Thoracic aorta (tissue), 2 donors: Measurements from ENCODE around the gene TET3. TPM values are rescaled to one million over a fixed set of nuclear protein-coding genes. Genes with fewer than 3 reads are reported as not detected.

Experiments
- ATAC-seq: fragments of 150-250 bp; one replicate; pipeline ENCODE4 v1.8.0; 2017; ENCODE audit warnings: low read depth; ENCODE audit not compliant: insufficient number of reproducible peaks, low FRiP score
- DNase-seq: peaks from one replicate; pipeline ENCODE4 v3.0.0-alpha.2; 2020; ENCODE audit warnings: low spot score
- H3K27ac ChIP-seq, 2 donors: fragments of 200-600 bp; sonication (generic); 1 replicate in 1 of 2; 2 replicates in 1 of 2; pipeline ENCODE4 v1.5.1; 2016; ENCODE audit warnings: mild to moderate bottlenecking in 2 of 2, moderate library complexity in 2 of 2
- H3K27me3 ChIP-seq: fragments of 200-600 bp; sonication (generic); replicated peaks from 2 replicates; pipeline ENCODE4 v1.6.0; 2016; ENCODE audit warnings: mild to moderate bottlenecking; ENCODE audit not compliant: insufficient read depth
- H3K36me3 ChIP-seq: fragments of 200-600 bp; sonication (generic); one replicate; pipeline ENCODE4 v1.5.1; 2016
- H3K4me1 ChIP-seq, 2 donors: fragments of 200-600 bp; sonication (generic); 1 replicate in 1 of 2; 2 replicates in 1 of 2; pipeline versions ENCODE4 v1.5.1 to v1.6.0; 2016; ENCODE audit warnings: low read depth in 2 of 2, mild to moderate bottlenecking in 1 of 2; ENCODE audit not compliant: control insufficient read depth in 1 of 2
- H3K4me3 ChIP-seq: fragments of 200-600 bp; sonication (generic); 2 replicates; pipeline ENCODE4 v1.5.1; 2016; ENCODE audit warnings: mild to moderate bottlenecking
- H3K9me3 ChIP-seq: fragments of 200-600 bp; sonication (generic); 2 replicates; pipeline ENCODE4 v1.5.1; 2016
- CTCF ChIP-seq: fragments of 200-600 bp; sonication (generic); IDR thresholded peaks from one replicate; pipeline ENCODE4 v1.5.1; 2019; ENCODE audit warnings: antibody characterized with exemption
- total RNA-seq, 2 donors: library from RNA; depleted of rRNA; stranded (reverse); fragments of >200 nt; gene quantifications; one replicate each; pipeline versions ENCODE4 v1.1.0 to v1.2.3, GENCODE V29; 2016

Gene TET3
- total RNA-seq, 2 donors from 2014 or later: 8.7 to 15.8 TPM

- no peaks in the 10 kb centered on the region for H3K27me3 ChIP-seq
- H3K4me3 ChIP-seq: no peak overlapping the region
- no peaks in the 10 kb centered on the region for H3K9me3 ChIP-seq
- peaks cover 0 to 4% of the 10 kb centered on the region in 2 donors for H3K4me1 ChIP-seq
- ATAC-seq (no peak), DNase-seq (no peak)
- no peak for TF ChIP-seq CTCF
- H3K36me3 ChIP-seq: no peaks in the 10 kb centered on the region
- H3K27ac ChIP-seq: no peak overlapping the region
Measured at GRCh38 chr2:74020702-74021406, 36.1 kb downstream of the TET3 start.

- ATAC-seq (no peak), DNase-seq (no peak)
- Histone ChIP-seq H3K36me3 (no peaks in the 10 kb centered on the region), H3K4me1 (peaks cover 0 to 4% of the 10 kb centered on the region in 2 donors), H3K4me3 (no peak overlapping the region), H3K27me3 (no peaks in the 10 kb centered on the region), H3K27ac (no peak overlapping the region), H3K9me3 (no peaks in the 10 kb centered on the region)
- no peak for TF ChIP-seq CTCF
Measured at GRCh38 chr2:74021407-74021755, 36.7 kb downstream of the TET3 start.

- DNase-seq (no peak), ATAC-seq (no peak)
- Histone ChIP-seq H3K4me1 (peaks cover 0 to 4% of the 10 kb centered on the region in 2 donors), H3K4me3 (no peak overlapping the region), H3K27me3 (no peaks in the 10 kb centered on the region), H3K27ac (no peak overlapping the region), H3K9me3 (no peaks in the 10 kb centered on the region), H3K36me3 (no peaks in the 10 kb centered on the region)
- TF ChIP-seq CTCF: no peak
Measured at GRCh38 chr2:74024216-74024615, 39.5 kb downstream of the TET3 start.

- no peak for TF ChIP-seq CTCF
- Histone ChIP-seq H3K4me1 (peaks cover 0 to 4% of the 10 kb centered on the region in 2 donors), H3K27me3 (no peaks in the 10 kb centered on the region), H3K9me3 (no peaks in the 10 kb centered on the region), H3K4me3 (no peak overlapping the region), H3K27ac (no peak overlapping the region), H3K36me3 (no peaks in the 10 kb centered on the region)
- DNase-seq (no peak), ATAC-seq (no peak)
Measured at GRCh38 chr2:74025971-74026612, 41.4 kb downstream of the TET3 start.

- Histone ChIP-seq H3K4me3 (no peak overlapping the region), H3K4me1 (no peaks in the 10 kb centered on the region), H3K27ac (no peak overlapping the region), H3K9me3 (no peaks in the 10 kb centered on the region), H3K27me3 (no peaks in the 10 kb centered on the region), H3K36me3 (no peaks in the 10 kb centered on the region)
- ATAC-seq (no peak), DNase-seq (no peak)
- no peak for TF ChIP-seq CTCF
Measured at GRCh38 chr2:74026687-74027241, 42.1 kb downstream of the TET3 start.
